GM21381 (cell line): ENCODE results near the gene CIC.

ENCODE experiments used
- ATAC-seq: cut with Tn5 transposase; IDR thresholded peaks from one replicate; pipeline ENCODE4 v1.9.1; 2021; ENCODE audit warnings: mild to moderate bottlenecking, moderate library complexity; ENCODE audit not compliant: unreplicated experiment

Gene CIC

GRCh38 chr19:42275103-42275502, 6.1 kb downstream of the CIC start:
- ATAC-seq: no peak

GRCh38 chr19:42275517-42275916, 6.5 kb downstream of the CIC start:
- ATAC-seq: no peak

- no peak for ATAC-seq
These were observed 7.2 kb downstream of the CIC start for GRCh38 chr19:42276284-42276683.

GRCh38 chr19:42276821-42277220, 7.8 kb downstream of the CIC start:
- ATAC-seq: no peak

GRCh38 chr19:42277821-42278451, 8.9 kb downstream of the CIC start:
- no peak for ATAC-seq

- no peak for ATAC-seq
These were observed 9.6 kb downstream of the CIC start for GRCh38 chr19:42278452-42279154.

- no peak for ATAC-seq
These were observed 10.3 kb downstream of the CIC start for GRCh38 chr19:42279155-42279901.

- peak; percentile 31 for ATAC-seq
These were observed 11.1 kb downstream of the CIC start for GRCh38 chr19:42279902-42280814.

GRCh38 chr19:42280815-42281145, 11.7 kb downstream of the CIC start:
- no peak for ATAC-seq

GRCh38 chr19:42281146-42281826, 12.2 kb downstream of the CIC start:
- ATAC-seq: no peak

- no peak for ATAC-seq
These were observed 13.0 kb downstream of the CIC start for GRCh38 chr19:42281827-42282762.

GRCh38 chr19:42282819-42283187, 13.8 kb downstream of the CIC start:
- no peak for ATAC-seq

- ATAC-seq: peak; percentile 46
These were observed 14.4 kb downstream of the CIC start for GRCh38 chr19:42283188-42284065.

- peak; percentile 34 for ATAC-seq
These were observed 15.0 kb downstream of the CIC start for GRCh38 chr19:42284066-42284501.

GRCh38 chr19:42284591-42285341, 15.7 kb downstream of the CIC start:
- no peak for ATAC-seq

- ATAC-seq: no peak
These were observed 16.5 kb downstream of the CIC start for GRCh38 chr19:42285541-42285941.

GRCh38 chr19:42285988-42286348, 16.9 kb downstream of the CIC start:
- ATAC-seq: no peak
